NOMO-1 treated with DMSO at 0.1 percent for 48 hours (cell line): ENCODE data around the gene UBE2K.
A peak's percentile ranks its signal among the peaks of the same experiment; 100 is the strongest.
"Not testable (repeated sequence)": the region's sequence is repeated elsewhere in the genome, so short reads cannot be mapped to it uniquely, and the experiment has no call there.

Experiments used
- DNase-seq: peaks from one replicate; lab custom pipeline; 2025; ENCODE audit not compliant: unreplicated experiment; lab: John Stamatoyannopoulos, UW

Gene UBE2K

GRCh38 chr4:39687014-39687413 lies 10.9 kb upstream of the UBE2K start:
- DNase-seq: peak; percentile 49

- DNase-seq: no peak
Observed at GRCh38 chr4:39689970-39690369, 8.0 kb upstream of the UBE2K start.

GRCh38 chr4:39698424-39699009 lies 581 bp downstream of the UBE2K start:
- peak; percentile 57 for DNase-seq

GRCh38 chr4:39699687-39700409 lies 1.9 kb downstream of the UBE2K start:
- DNase-seq: peak; percentile 33

- DNase-seq: no peak
Observed at GRCh38 chr4:39700554-39700953, 2.6 kb downstream of the UBE2K start.

GRCh38 chr4:39702716-39703115 lies 4.8 kb downstream of the UBE2K start:
- no peak for DNase-seq

GRCh38 chr4:39704789-39705188 lies 6.9 kb downstream of the UBE2K start:
- DNase-seq: not testable (repeated sequence)

GRCh38 chr4:39706334-39706733 lies 8.4 kb downstream of the UBE2K start:
- DNase-seq: no peak

GRCh38 chr4:39706741-39707511 lies 9.0 kb downstream of the UBE2K start:
- DNase-seq: no peak

- no peak for DNase-seq
Observed at GRCh38 chr4:39710098-39710896, 12.4 kb downstream of the UBE2K start.

GRCh38 chr4:39712819-39713607 lies 15.1 kb downstream of the UBE2K start:
- DNase-seq: no peak

GRCh38 chr4:39713691-39714090 lies 15.8 kb downstream of the UBE2K start:
- peak; percentile 59 for DNase-seq

- DNase-seq: peak; percentile 20
Observed at GRCh38 chr4:39714166-39714565, 16.2 kb downstream of the UBE2K start.

GRCh38 chr4:39715788-39716187 lies 17.9 kb downstream of the UBE2K start:
- DNase-seq: no peak

GRCh38 chr4:39716356-39716755 lies 18.4 kb downstream of the UBE2K start:
- DNase-seq: no peak

- not testable (repeated sequence) for DNase-seq
Observed at GRCh38 chr4:39717743-39718142, 19.8 kb downstream of the UBE2K start.

GRCh38 chr4:39718366-39719323 lies 20.7 kb downstream of the UBE2K start:
- DNase-seq: no peak

- DNase-seq: no peak
Observed at GRCh38 chr4:39719804-39720580, 22.1 kb downstream of the UBE2K start.

GRCh38 chr4:39721273-39721672 lies 23.3 kb downstream of the UBE2K start:
- DNase-seq: not testable (repeated sequence)
